Osteocyte (in vitro differentiated cells): ENCODE measurements around the gene HMCN1. TPM values are rescaled to one million over a fixed set of nuclear protein-coding genes. Genes with fewer than 3 reads are reported as not detected.
A peak's percentile ranks its signal among the peaks of the same experiment; 100 is the strongest.

Source experiments
- DNase-seq: peaks from one replicate; pipeline ENCODE4 v3.0.0; 2021; ENCODE audit warnings: mixed read lengths; ENCODE audit not compliant: unreplicated experiment; ENCODE audit errors: extremely low spot score
- H3K27ac Mint-ChIP-seq: one replicate; pipeline ENCODE4 v1.8.0; 2021; ENCODE audit warnings: mild to moderate bottlenecking, mixed read lengths; ENCODE audit not compliant: unreplicated experiment
- H3K27me3 Mint-ChIP-seq: one replicate; pipeline ENCODE4 v1.8.0; 2021; ENCODE audit warnings: mixed read lengths; ENCODE audit not compliant: unreplicated experiment
- H3K36me3 Mint-ChIP-seq: one replicate; pipeline ENCODE4 v1.8.0; 2021; ENCODE audit warnings: mixed read lengths; ENCODE audit not compliant: unreplicated experiment
- H3K4me1 Mint-ChIP-seq: one replicate; pipeline ENCODE4 v1.8.0; 2021; ENCODE audit warnings: mixed read lengths; ENCODE audit not compliant: unreplicated experiment
- H3K4me3 Mint-ChIP-seq: one replicate; pipeline ENCODE4 v1.8.0; 2021; ENCODE audit warnings: mild to moderate bottlenecking, moderate library complexity, mixed read lengths; ENCODE audit not compliant: unreplicated experiment
- H3K9me3 Mint-ChIP-seq: one replicate; pipeline ENCODE4 v1.8.0; 2021; ENCODE audit warnings: mixed read lengths; ENCODE audit not compliant: unreplicated experiment
- CTCF ChIP-seq: fragments of 200-600 bp; sonication (generic); IDR thresholded peaks from 2 replicates; pipeline ENCODE4 v1.5.0; 2021; ENCODE audit warnings: antibody characterized with exemption, mild to moderate bottlenecking, moderate library complexity
- total RNA-seq: library from RNA; stranded (reverse); gene quantifications from 2 replicates; pipeline ENCODE4 v1.2.1, GENCODE V29; 2021

The HMCN1 gene
- total RNA-seq, 1 donor from 2014 or later: 91.4 TPM

GRCh38 chr1:186187601-186188000 is 453.4 kb downstream of the HMCN1 start:
- Mint-ChIP-seq H3K27me3 (no peaks in the 10 kb centered on the region), H3K4me1 (peaks cover 65% of the 10 kb centered on the region), H3K9me3 (no peaks in the 10 kb centered on the region), H3K36me3 (peaks cover 17% of the 10 kb centered on the region), H3K4me3 (no peak overlapping the region), H3K27ac (peak overlapping the region; percentile 68)
- no peak for TF ChIP-seq CTCF
- DNase-seq: no peak

- Mint-ChIP-seq H3K27me3 (no peaks in the 10 kb centered on the region), H3K27ac (peak overlapping the region; percentile 68), H3K4me1 (peaks cover 60% of the 10 kb centered on the region), H3K36me3 (peaks cover 19% of the 10 kb centered on the region), H3K9me3 (no peaks in the 10 kb centered on the region), H3K4me3 (no peak overlapping the region)
- no peak for TF ChIP-seq CTCF
- DNase-seq: no peak
Observed at GRCh38 chr1:186188004-186188539, 453.9 kb downstream of the HMCN1 start.

- H3K27ac Mint-ChIP-seq: peak overlapping the region; percentile 68
- peaks cover 4% of the 10 kb centered on the region for H3K9me3 Mint-ChIP-seq
- H3K36me3 Mint-ChIP-seq: peaks cover 24% of the 10 kb centered on the region
- H3K4me1 Mint-ChIP-seq: peaks cover 54% of the 10 kb centered on the region
- no peak for DNase-seq
- TF ChIP-seq CTCF: no peak
- no peak overlapping the region for H3K4me3 Mint-ChIP-seq
- H3K27me3 Mint-ChIP-seq: no peaks in the 10 kb centered on the region
Observed at GRCh38 chr1:186188736-186189135, 454.5 kb downstream of the HMCN1 start.

GRCh38 chr1:186189156-186189555 is 455.0 kb downstream of the HMCN1 start:
- no peak for TF ChIP-seq CTCF
- DNase-seq: no peak
- peaks cover 29% of the 10 kb centered on the region for H3K36me3 Mint-ChIP-seq
- peaks cover 49% of the 10 kb centered on the region for H3K4me1 Mint-ChIP-seq
- no peak overlapping the region for H3K4me3 Mint-ChIP-seq
- H3K27ac Mint-ChIP-seq: peak overlapping the region; percentile 68
- H3K9me3 Mint-ChIP-seq: peaks cover 6% of the 10 kb centered on the region
- no peaks in the 10 kb centered on the region for H3K27me3 Mint-ChIP-seq

- no peak overlapping the region for H3K4me3 Mint-ChIP-seq
- no peak overlapping the region for H3K27ac Mint-ChIP-seq
- no peaks in the 10 kb centered on the region for H3K27me3 Mint-ChIP-seq
Observed at GRCh38 chr1:186191511-186191910, 457.3 kb downstream of the HMCN1 start.

More at GRCh38 chr1:186191511-186191910, 457.3 kb downstream of the HMCN1 start:
- peaks cover 30% of the 10 kb centered on the region for H3K36me3 Mint-ChIP-seq
- DNase-seq: no peak
- H3K9me3 Mint-ChIP-seq: peaks cover 6% of the 10 kb centered on the region
- H3K4me1 Mint-ChIP-seq: peaks cover 33% of the 10 kb centered on the region
- TF ChIP-seq CTCF: no peak
